SK-N-DZ (cell line): ENCODE data around the gene RPAP2.
"Not testable (repeated sequence)": the region's sequence is repeated elsewhere in the genome, so short reads cannot be mapped to it uniquely, and the experiment has no call there.

ENCODE experiments used
- DNase-seq: peaks from one replicate; pipeline ENCODE4 v3.0.0-alpha.2; 2015; ENCODE audit warnings: low spot score

RPAP2 gene

GRCh38 chr1:92376345-92376744, 77.5 kb downstream of the RPAP2 start:
- DNase-seq = no peak

- not testable (repeated sequence) for DNase-seq
Observed at GRCh38 chr1:92377991-92378390, 79.1 kb downstream of the RPAP2 start.

- no peak for DNase-seq
Observed at GRCh38 chr1:92380867-92381266, 82.0 kb downstream of the RPAP2 start.

- DNase-seq = not testable (repeated sequence)
Observed at GRCh38 chr1:92393966-92394365, 95.1 kb downstream of the RPAP2 start.

GRCh38 chr1:92398519-92398918, 99.7 kb downstream of the RPAP2 start:
- no peak for DNase-seq

- no peak for DNase-seq
Observed at GRCh38 chr1:92399076-92399475, 100.2 kb downstream of the RPAP2 start.

- no peak for DNase-seq
Observed at GRCh38 chr1:92404661-92405060, 105.8 kb downstream of the RPAP2 start.

GRCh38 chr1:92408825-92409224, 110.0 kb downstream of the RPAP2 start:
- DNase-seq = no peak

GRCh38 chr1:92409946-92410549, 111.2 kb downstream of the RPAP2 start:
- no peak for DNase-seq

GRCh38 chr1:92410706-92411105, 111.8 kb downstream of the RPAP2 start:
- peak; percentile 18 for DNase-seq

GRCh38 chr1:92411511-92411910, 112.7 kb downstream of the RPAP2 start:
- DNase-seq = no peak

GRCh38 chr1:92419642-92420041, 120.8 kb downstream of the RPAP2 start:
- no peak for DNase-seq

GRCh38 chr1:92424381-92424780, 125.5 kb downstream of the RPAP2 start:
- no peak for DNase-seq

GRCh38 chr1:92425617-92426016, 126.8 kb downstream of the RPAP2 start:
- no peak for DNase-seq

GRCh38 chr1:92430030-92430429, 131.2 kb downstream of the RPAP2 start:
- no peak for DNase-seq

- DNase-seq = not testable (repeated sequence)
Observed at GRCh38 chr1:92434572-92434971, 135.7 kb downstream of the RPAP2 start.

- no peak for DNase-seq
Observed at GRCh38 chr1:92439291-92439690, 140.4 kb downstream of the RPAP2 start.

- no peak for DNase-seq
Observed at GRCh38 chr1:92441316-92441696, 142.4 kb downstream of the RPAP2 start.

- DNase-seq = no peak
Observed at GRCh38 chr1:92441697-92442342, 143.0 kb downstream of the RPAP2 start.

- DNase-seq = no peak
Observed at GRCh38 chr1:92442351-92442750, 143.5 kb downstream of the RPAP2 start.

- no peak for DNase-seq
Observed at GRCh38 chr1:92443893-92444292, 145.0 kb downstream of the RPAP2 start.

- DNase-seq = no peak
Observed at GRCh38 chr1:92444351-92444750, 145.5 kb downstream of the RPAP2 start.

- no peak for DNase-seq
Observed at GRCh38 chr1:92445865-92446264, 147.0 kb downstream of the RPAP2 start.

- DNase-seq = no peak
Observed at GRCh38 chr1:92446546-92446945, 147.7 kb downstream of the RPAP2 start.
